A673 (cell line): ENCODE results near the gene ZFYVE21.

Experiments used
- CTCF ChIP-seq: fragments of 300-800, 200-600 bp; sonication (generic); conservative IDR thresholded peaks from 2 replicates; pipeline ENCODE4 v1.5.1; 2017; ENCODE audit warnings: low read depth, mild to moderate bottlenecking, antibody characterized with exemption, low read length, moderate library complexity, mixed read lengths
- EZH2 ChIP-seq: fragments of 200-600 bp; sonication (generic); IDR thresholded peaks from 2 replicates; pipeline ENCODE4 v1.6.1; 2017; ENCODE audit warnings: borderline replicate concordance, low read depth, mild to moderate bottlenecking, mixed read lengths, antibody characterized with exemption, low read length; ENCODE audit not compliant: poor library complexity, severe bottlenecking

GRCh38 chr14:103732868-103733620 is 17.4 kb downstream of the ZFYVE21 start:
- TF ChIP-seq CTCF: no peak
- TF ChIP-seq EZH2: no peak
